Duodenal mucosa (tissue), 2 donors: ENCODE data around the gene JAK3.

Source experiments
- H3K27ac ChIP-seq: one replicate; pipeline ENCODE4 v1.7.0; 2013; ENCODE audit warnings: low read depth, low read length
- H3K27me3 ChIP-seq, 2 donors: one replicate each; pipeline ENCODE4 v1.7.0; 2013; ENCODE audit warnings: low read length in 2 of 2, control low read depth in 1 of 2; ENCODE audit not compliant: insufficient read depth in 2 of 2, control insufficient read depth in 1 of 2
- H3K36me3 ChIP-seq, 2 donors: one replicate each; pipeline ENCODE4 v1.7.0; 2013; ENCODE audit warnings: low read length in 2 of 2, control low read depth in 1 of 2; ENCODE audit not compliant: insufficient read depth in 2 of 2, control insufficient read depth in 1 of 2
- H3K4me1 ChIP-seq, 2 donors: one replicate each; pipeline ENCODE4 v1.7.0; 2013; ENCODE audit warnings: low read length in 2 of 2, control low read depth in 1 of 2; ENCODE audit not compliant: insufficient read depth in 2 of 2, control insufficient read depth in 1 of 2
- H3K4me3 ChIP-seq, 2 donors: one replicate each; pipeline ENCODE4 v1.7.0; 2013; ENCODE audit warnings: low read length in 2 of 2, low read depth in 1 of 2
- H3K9ac ChIP-seq, 2 donors: one replicate each; pipeline ENCODE4 v1.7.0; 2013; ENCODE audit warnings: low read length in 2 of 2, low read depth in 1 of 2
- H3K9me3 ChIP-seq, 2 donors: one replicate each; pipeline ENCODE4 v1.7.0; 2013; ENCODE audit warnings: low read length in 2 of 2, control low read depth in 1 of 2; ENCODE audit not compliant: control insufficient read depth in 1 of 2

The JAK3 gene

GRCh38 chr19:17865364-17866311, 17.9 kb upstream of the JAK3 start:
- Histone ChIP-seq H3K27me3 (peaks cover 8 to 11% of the 10 kb centered on the region in 2 donors), H3K27ac (peak overlapping the region; percentile 26), H3K9me3 (no peaks in the 10 kb centered on the region), H3K4me3 (no peak overlapping the region), H3K4me1 (peaks cover 41 to 42% of the 10 kb centered on the region in 2 donors), H3K36me3 (peaks cover 25 to 38% of the 10 kb centered on the region in 2 donors), H3K9ac (peak overlapping the region in 1 of 2 donors; percentile 6)

GRCh38 chr19:17863520-17864182, 15.9 kb upstream of the JAK3 start:
- no peak overlapping the region for H3K9ac ChIP-seq
- peak overlapping the region; percentile 17 for H3K27ac ChIP-seq
- H3K27me3 ChIP-seq = no peaks in the 10 kb centered on the region
- H3K4me3 ChIP-seq = no peak overlapping the region
- peaks cover 43 to 46% of the 10 kb centered on the region in 2 donors for H3K4me1 ChIP-seq
- no peaks in the 10 kb centered on the region for H3K9me3 ChIP-seq
- H3K36me3 ChIP-seq = peaks cover 25 to 38% of the 10 kb centered on the region in 2 donors

- Histone ChIP-seq H3K4me3 (no peak overlapping the region), H3K4me1 (peaks cover 43 to 46% of the 10 kb centered on the region in 2 donors), H3K9ac (no peak overlapping the region), H3K36me3 (peaks cover 25 to 38% of the 10 kb centered on the region in 2 donors), H3K27ac (no peak overlapping the region), H3K9me3 (no peaks in the 10 kb centered on the region), H3K27me3 (no peaks in the 10 kb centered on the region)
These were observed 15.1 kb upstream of the JAK3 start for GRCh38 chr19:17862711-17863519.

GRCh38 chr19:17861542-17862402, 14.0 kb upstream of the JAK3 start:
- Histone ChIP-seq H3K27me3 (no peaks in the 10 kb centered on the region), H3K9me3 (no peaks in the 10 kb centered on the region), H3K36me3 (peaks cover 25 to 38% of the 10 kb centered on the region in 2 donors), H3K27ac (no peak overlapping the region), H3K9ac (peak overlapping the region; percentile 88 to 92), H3K4me3 (peak overlapping the region; percentile 89 to 98), H3K4me1 (peaks cover 37 to 41% of the 10 kb centered on the region in 2 donors)

GRCh38 chr19:17860993-17861360, 13.2 kb upstream of the JAK3 start:
- peak overlapping the region; percentile 89 to 98 for H3K4me3 ChIP-seq
- H3K9ac ChIP-seq = peak overlapping the region; percentile 88 to 92
- H3K9me3 ChIP-seq = no peaks in the 10 kb centered on the region
- no peak overlapping the region for H3K27ac ChIP-seq
- peaks cover 35 to 39% of the 10 kb centered on the region in 2 donors for H3K4me1 ChIP-seq
- peaks cover 25 to 38% of the 10 kb centered on the region in 2 donors for H3K36me3 ChIP-seq
- H3K27me3 ChIP-seq = no peaks in the 10 kb centered on the region

GRCh38 chr19:17860331-17860992, 12.7 kb upstream of the JAK3 start:
- no peaks in the 10 kb centered on the region for H3K27me3 ChIP-seq
- H3K36me3 ChIP-seq = peaks cover 25 to 37% of the 10 kb centered on the region in 2 donors
- H3K9me3 ChIP-seq = no peaks in the 10 kb centered on the region
- H3K4me1 ChIP-seq = peaks cover 29 to 34% of the 10 kb centered on the region in 2 donors
- H3K9ac ChIP-seq = peak overlapping the region; percentile 88 to 92
- H3K4me3 ChIP-seq = peak overlapping the region; percentile 89 to 98
- no peak overlapping the region for H3K27ac ChIP-seq

GRCh38 chr19:17859533-17860330, 11.9 kb upstream of the JAK3 start, which contains the start of gene RPL18A:
RPL18A (plus strand) TSS chr19:17859910; CDS start chr19:17859957, 47 bp downstream.
- peak within 1 kb of the TSS; percentile 70 for H3K27ac ChIP-seq
- no peaks in the 10 kb centered on the region for H3K27me3 ChIP-seq
- peak within 1 kb of the TSS; percentile 89 to 98 for H3K4me3 ChIP-seq
- peak within 1 kb of the TSS; percentile 88 to 92 for H3K9ac ChIP-seq
- peaks cover 25 to 34% of the 10 kb centered on the region in 2 donors for H3K36me3 ChIP-seq
- H3K4me1 ChIP-seq = peaks cover 28 to 31% of the 10 kb centered on the region in 2 donors
- H3K9me3 ChIP-seq = no peaks in the 10 kb centered on the region

- no peaks in the 10 kb centered on the region for H3K27me3 ChIP-seq
- H3K4me3 ChIP-seq = no peak overlapping the region
- peaks cover 0 to 5% of the 10 kb centered on the region in 2 donors for H3K4me1 ChIP-seq
- H3K27ac ChIP-seq = no peak overlapping the region
- no peak overlapping the region for H3K9ac ChIP-seq
- H3K9me3 ChIP-seq = no peaks in the 10 kb centered on the region
- H3K36me3 ChIP-seq = no peaks in the 10 kb centered on the region
These were observed 7.7 kb upstream of the JAK3 start for GRCh38 chr19:17855280-17856152.
